Stimulated activated CD4-positive, alpha-beta T cell treated with anti-CD3 and anti-CD28 coated beads, Interleukin-1b, Interleukin-23, amount 100 ng/mL, for 4 hours (primary cell): ENCODE results near the gene PXK.
A peak's percentile ranks its signal among the peaks of the same experiment; 100 is the strongest.

Source experiments
- DNase-seq, 2 donors: peaks; one replicate each; pipeline ENCODE4 v3.0.0-alpha.2; 2020; ENCODE audit warnings: low read depth in 2 of 2

PXK gene

GRCh38 chr3:58466899-58467563, 134.3 kb downstream of the PXK start:
- DNase-seq = no peak

- DNase-seq = no peak
Observed at GRCh38 chr3:58469096-58469495, 136.4 kb downstream of the PXK start.

DNA sequence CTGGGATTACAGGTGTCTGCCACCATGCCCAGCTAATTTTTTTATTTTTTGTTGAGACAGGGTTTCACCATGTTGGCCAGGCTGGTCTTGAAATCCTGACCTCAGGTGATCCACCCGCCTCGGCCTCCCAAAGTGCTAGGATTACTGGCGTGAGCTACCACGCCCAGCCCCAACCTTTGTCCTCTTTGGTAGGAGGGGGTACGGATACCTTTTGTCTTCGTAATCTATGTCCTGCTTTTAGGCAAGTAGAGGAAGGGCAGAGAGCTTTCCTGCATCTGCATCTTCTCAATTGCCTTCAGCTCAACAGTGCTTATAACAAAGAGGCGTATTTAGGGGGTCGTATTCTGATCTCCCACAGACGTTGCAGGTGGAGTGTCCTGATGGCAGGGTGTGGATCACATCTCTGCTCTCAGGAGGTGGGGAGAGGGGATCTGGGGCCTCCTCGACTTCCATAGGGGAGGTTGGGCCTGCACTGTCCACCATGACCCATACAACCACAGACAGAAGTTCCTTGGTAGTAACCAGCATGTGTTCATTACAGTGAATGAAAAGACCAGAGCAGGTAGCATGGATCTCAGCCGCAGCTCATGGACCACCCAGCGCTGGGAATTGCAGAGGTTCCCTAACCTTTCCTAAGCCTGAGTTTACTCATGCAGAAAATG, 137.8 kb downstream of the PXK start:
- DNase-seq = no peak

DNA sequence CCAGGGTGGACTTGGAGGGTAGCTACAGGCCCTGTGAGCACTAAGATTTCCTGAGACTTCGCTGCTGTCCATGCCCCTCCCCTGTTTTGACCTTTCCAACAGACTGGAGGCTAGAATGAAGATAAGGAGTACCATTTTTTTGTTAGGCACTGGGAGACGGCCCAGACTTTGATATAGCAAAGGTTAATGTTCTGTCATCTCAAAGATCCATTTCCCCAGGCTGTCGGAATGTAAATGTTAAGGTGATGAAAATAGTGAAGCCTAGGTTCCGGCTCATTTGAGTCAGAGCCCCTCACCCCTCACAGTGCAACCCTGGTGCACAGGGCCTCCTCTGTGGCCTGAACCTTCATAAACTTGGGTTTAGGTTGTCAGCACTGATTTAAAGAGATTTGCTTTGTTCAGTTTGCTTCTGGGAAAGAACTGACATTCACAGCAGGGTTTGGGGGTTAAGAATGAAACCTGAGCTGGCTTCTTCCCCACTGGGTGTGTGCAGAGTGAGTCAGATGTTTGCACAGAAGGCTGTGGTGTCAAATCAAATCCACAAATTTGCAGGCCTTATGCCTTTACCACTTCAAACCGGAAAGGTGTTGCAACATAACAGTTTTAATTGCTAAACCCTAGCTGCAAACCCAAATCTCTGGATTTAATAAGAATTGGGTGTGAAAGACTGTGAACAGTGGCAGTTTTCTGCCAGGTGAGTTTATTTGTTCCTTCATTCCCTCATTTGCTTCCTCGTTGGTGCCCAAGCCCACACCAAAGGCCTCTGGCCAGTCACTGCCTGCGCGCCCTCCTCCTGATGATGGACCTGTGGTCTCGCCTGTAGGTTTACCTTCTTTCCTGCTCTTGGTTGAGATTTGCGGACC, 138.6 kb downstream of the PXK start:
- peak in 1 of 2 donors; percentile 4 for DNase-seq

DNA sequence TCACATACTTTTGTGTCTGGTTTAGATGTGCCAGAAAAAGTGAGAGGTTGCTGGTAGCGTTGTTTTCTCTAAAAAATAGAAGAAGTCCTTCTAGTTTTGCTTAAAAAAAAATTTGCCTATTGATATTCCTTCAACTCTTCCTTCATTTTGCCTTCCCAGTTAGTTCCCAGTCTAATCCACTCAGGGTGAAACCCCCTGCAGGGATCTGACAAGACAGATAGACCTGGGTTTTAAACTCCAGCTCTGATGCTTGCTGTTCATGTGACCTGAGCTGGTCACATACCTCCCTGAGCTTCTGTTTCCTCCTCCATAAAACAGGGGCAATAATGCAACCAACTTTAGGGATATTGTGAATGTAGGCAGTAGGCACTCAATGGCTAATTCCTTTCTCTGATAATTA, 140.6 kb downstream of the PXK start:
- DNase-seq = no peak

DNA sequence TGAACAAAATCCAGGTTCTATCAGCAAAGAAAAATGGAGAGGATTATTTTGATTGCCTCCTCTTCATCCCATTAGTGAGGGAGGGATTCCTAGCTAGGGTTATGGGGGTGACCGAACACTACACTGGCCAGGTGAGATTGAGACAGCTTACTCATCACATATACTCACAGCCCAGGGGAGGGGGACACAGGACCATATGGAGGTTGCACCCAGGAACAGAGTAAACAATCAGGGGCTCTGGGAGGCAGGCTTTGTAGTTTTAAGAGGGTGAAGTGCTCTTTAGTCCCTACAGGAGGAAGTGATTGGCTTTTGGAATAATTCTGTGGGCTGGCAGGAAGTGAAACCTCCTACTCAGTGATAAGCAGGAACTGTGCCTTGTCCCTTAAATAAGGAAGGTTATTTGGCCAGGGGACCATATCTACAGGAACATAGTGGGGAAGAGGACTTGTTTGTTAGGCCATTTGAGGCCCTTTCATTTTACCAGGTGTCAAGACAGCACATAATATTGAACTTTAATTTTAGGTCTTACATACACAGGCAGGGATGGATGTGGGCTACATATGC, 141.7 kb downstream of the PXK start:
- DNase-seq = no peak

DNA sequence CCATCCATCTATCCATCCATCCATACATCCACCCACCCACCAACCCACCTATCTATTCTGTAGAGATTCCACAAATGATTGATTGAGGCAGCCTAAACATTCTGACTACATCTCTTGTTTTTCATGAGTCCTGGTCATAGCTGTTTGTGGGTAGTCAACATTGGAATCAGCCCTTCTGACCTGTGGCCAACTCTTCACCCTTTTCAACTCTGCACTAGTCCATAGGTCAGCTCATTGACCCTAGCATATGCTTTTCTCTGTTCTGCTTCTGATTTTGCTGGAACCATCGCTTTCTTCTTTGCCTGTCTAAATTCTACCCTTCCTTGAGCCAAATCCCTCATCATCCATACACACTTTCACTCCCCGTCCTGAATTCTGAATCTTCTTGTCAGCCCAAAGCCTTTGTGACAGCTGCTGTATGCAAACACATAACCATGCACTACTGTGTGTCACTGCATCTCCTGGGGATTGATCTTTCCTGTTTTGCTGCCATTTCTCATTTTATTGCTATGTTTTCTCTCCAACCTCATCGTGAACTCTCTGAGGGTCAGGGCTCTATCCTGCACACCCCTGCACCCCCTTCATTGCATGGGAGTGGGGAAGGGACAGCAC, 142.4 kb downstream of the PXK start:
- no peak for DNase-seq
